Uterus (tissue), 4 donors: Measurements from ENCODE around the gene ZNF391. TPM values are rescaled to one million over a fixed set of nuclear protein-coding genes. Genes with fewer than 3 reads are reported as not detected.
"Not testable (repeated sequence)": the region's sequence is repeated elsewhere in the genome, so short reads cannot be mapped to it uniquely, and the experiment has no call there.

Source experiments
- DNase-seq, 2 donors: peaks; one replicate each; pipeline ENCODE4 v3.0.0-alpha.2; 2019 to 2020
- H3K27ac ChIP-seq, 2 donors: fragments of 200-600 bp; sonication (generic); 1 replicate in 1 of 2; 2 replicates in 1 of 2; pipeline ENCODE4 v1.5.1; 2016 to 2018
- H3K27me3 ChIP-seq, 2 donors: fragments of 200-600 bp; sonication (generic); one replicate each; pipeline ENCODE4 v1.5.1; 2018 to 2019; ENCODE audit warnings: control low read depth in 1 of 2
- H3K36me3 ChIP-seq, 2 donors: fragments of 200-600 bp; sonication (generic); one replicate each; pipeline ENCODE4 v1.5.1; 2019; ENCODE audit warnings: control low read depth in 1 of 2
- H3K4me1 ChIP-seq, 2 donors: fragments of 200-600 bp; sonication (generic); one replicate each; pipeline ENCODE4 v1.5.1; 2018 to 2019; ENCODE audit warnings: control low read depth in 1 of 2
- H3K4me3 ChIP-seq, 2 donors: fragments of 200-600 bp; sonication (generic); 1 replicate in 1 of 2; 2 replicates in 1 of 2; pipeline ENCODE4 v1.5.1; 2018 to 2019; ENCODE audit warnings: mild to moderate bottlenecking in 1 of 2
- H3K9me3 ChIP-seq, 2 donors: fragments of 200-600 bp; sonication (generic); one replicate each; pipeline ENCODE4 v1.5.1; 2019; ENCODE audit warnings: control low read depth in 1 of 2
- POLR2A ChIP-seq, 2 donors: fragments of 450-650 bp; IDR thresholded peaks; one replicate each; pipeline ENCODE4 v1.6.1; 2016; ENCODE audit warnings: antibody characterized with exemption in 2 of 2, mild to moderate bottlenecking in 1 of 2, moderate library complexity in 1 of 2
- intact Hi-C: fragments of 100-400 bp; cut with DNase I; formaldehyde crosslinking; loops from one replicate; pipeline ENCODE4 v1.15.1; 2023; ENCODE audit warnings: low total_unique reads
- total RNA-seq, 4 donors: library from RNA; depleted of rRNA in 3 of 4; stranded (reverse); fragments of >200 nt in 3 of 4; gene quantifications; one replicate each; pipeline versions ENCODE4 v1.1.0 to v1.2.4, GENCODE V29; 2014 to 2023
- TF ChIP-seq, protein P1 (sequence below), 4 experiments: fragments of 200-600 bp in 2 of 4; fragments of 450-650 bp in 2 of 4; sonication (generic) in 2 of 4; IDR thresholded peaks; one replicate each; pipeline ENCODE4 v1.5.1; 2016 to 2019; ENCODE audit warnings: antibody characterized with exemption in 4 of 4, mild to moderate bottlenecking in 2 of 4, moderate library complexity in 1 of 4
- donor health status: DM: yes; HTN: yes; CAD: no.

Gene ZNF391
- total RNA-seq, 4 donors from 2014 or later = 4.6 to 10.1 (median 5.9) TPM; not detected in 1

- intact Hi-C loops = no loop called here
- no peaks in the 10 kb centered on the region for H3K4me1 ChIP-seq
- H3K36me3 ChIP-seq = no peaks in the 10 kb centered on the region
- H3K4me3 ChIP-seq = no peak overlapping the region
- no peaks in the 10 kb centered on the region for H3K27me3 ChIP-seq
- DNase-seq = no peak
- TF ChIP-seq POLR2A (IDR thresholded peaks at IDR 0.05) = no peak
- H3K9me3 ChIP-seq = no peaks in the 10 kb centered on the region
- H3K27ac ChIP-seq = no peak overlapping the region
Measured at GRCh38 chr6:27370391-27370790, 18.2 kb upstream of the ZNF391 start.

- no peaks in the 10 kb centered on the region for H3K4me1 ChIP-seq
- no peaks in the 10 kb centered on the region for H3K27me3 ChIP-seq
- no peaks in the 10 kb centered on the region for H3K9me3 ChIP-seq
- intact Hi-C loops = no loop called here
- DNase-seq = peak; percentile 71
- peak overlapping the region; percentile 56 to 69 for H3K4me3 ChIP-seq
- TF ChIP-seq, protein P1, sequence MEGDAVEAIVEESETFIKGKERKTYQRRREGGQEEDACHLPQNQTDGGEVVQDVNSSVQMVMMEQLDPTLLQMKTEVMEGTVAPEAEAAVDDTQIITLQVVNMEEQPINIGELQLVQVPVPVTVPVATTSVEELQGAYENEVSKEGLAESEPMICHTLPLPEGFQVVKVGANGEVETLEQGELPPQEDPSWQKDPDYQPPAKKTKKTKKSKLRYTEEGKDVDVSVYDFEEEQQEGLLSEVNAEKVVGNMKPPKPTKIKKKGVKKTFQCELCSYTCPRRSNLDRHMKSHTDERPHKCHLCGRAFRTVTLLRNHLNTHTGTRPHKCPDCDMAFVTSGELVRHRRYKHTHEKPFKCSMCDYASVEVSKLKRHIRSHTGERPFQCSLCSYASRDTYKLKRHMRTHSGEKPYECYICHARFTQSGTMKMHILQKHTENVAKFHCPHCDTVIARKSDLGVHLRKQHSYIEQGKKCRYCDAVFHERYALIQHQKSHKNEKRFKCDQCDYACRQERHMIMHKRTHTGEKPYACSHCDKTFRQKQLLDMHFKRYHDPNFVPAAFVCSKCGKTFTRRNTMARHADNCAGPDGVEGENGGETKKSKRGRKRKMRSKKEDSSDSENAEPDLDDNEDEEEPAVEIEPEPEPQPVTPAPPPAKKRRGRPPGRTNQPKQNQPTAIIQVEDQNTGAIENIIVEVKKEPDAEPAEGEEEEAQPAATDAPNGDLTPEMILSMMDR (IDR thresholded peaks at IDR 0.05) = no peak
- no peak for TF ChIP-seq POLR2A (IDR thresholded peaks at IDR 0.05)
- H3K27ac ChIP-seq = peak overlapping the region; percentile 22 to 26
- H3K36me3 ChIP-seq = no peaks in the 10 kb centered on the region
Measured at GRCh38 chr6:27374824-27375612, 13.5 kb upstream of the ZNF391 start.

DNA sequence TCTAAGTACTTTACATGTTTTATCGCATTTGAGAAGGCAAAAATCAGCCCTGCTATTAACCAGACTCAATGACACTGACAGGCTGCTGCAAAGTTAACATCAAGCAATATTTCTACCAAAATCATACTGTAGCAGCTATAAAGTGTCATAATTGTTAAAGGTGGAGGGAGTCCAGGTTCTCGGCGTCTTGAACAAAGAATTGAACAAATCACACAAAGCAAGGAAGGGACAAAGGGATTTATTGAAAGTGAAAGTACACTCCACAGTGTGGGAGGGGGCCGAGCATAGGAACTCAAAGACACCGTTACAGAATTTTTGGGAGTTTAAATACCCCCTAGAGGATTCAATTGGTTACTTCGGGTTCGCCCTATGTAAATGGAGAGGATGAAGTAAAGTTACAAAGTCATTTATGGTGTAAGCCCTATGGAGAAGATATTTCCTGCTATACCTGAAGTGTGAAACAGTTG is 12.9 kb upstream of the ZNF391 start:
- no peaks in the 10 kb centered on the region for H3K27me3 ChIP-seq
- no peaks in the 10 kb centered on the region for H3K36me3 ChIP-seq
- TF ChIP-seq POLR2A (IDR thresholded peaks at IDR 0.05) = no peak
- TF ChIP-seq, protein P1 (IDR thresholded peaks at IDR 0.05) = no peak
- intact Hi-C loops = no loop called here
- H3K4me1 ChIP-seq = no peaks in the 10 kb centered on the region
- H3K27ac ChIP-seq = peak overlapping the region; percentile 9 to 26
- peak overlapping the region; percentile 56 to 69 for H3K4me3 ChIP-seq
- H3K9me3 ChIP-seq = no peaks in the 10 kb centered on the region
- no peak for DNase-seq

GRCh38 chr6:27378406-27378805 is 10.2 kb upstream of the ZNF391 start:
- DNase-seq, H3K27ac ChIP-seq, intact Hi-C loops, H3K9me3 ChIP-seq, H3K27me3 ChIP-seq, H3K36me3 ChIP-seq, H3K4me1 ChIP-seq, H3K4me3 ChIP-seq: not testable (repeated sequence)

DNA sequence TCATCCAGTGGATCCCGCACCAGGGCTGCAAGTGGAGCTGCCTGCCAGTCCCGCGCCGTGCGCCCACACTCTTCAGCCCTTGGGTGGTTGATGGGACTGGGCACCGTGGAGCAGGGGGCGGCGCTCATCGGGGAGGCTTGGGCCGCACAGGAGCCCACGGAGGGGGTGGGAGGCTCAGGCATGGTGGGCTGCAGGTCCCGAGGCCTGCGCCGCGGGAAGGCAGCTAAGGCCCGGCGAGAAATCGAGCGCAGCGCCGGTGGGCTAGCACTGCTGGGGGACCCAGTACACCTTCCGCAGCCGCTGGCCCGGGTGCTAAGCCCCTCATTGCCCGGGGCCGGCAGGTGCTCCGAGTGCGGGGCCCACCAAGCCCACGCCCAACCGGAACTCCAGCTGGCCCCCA is 7.6 kb upstream of the ZNF391 start:
- H3K27ac ChIP-seq, H3K4me3 ChIP-seq, H3K4me1 ChIP-seq, DNase-seq, H3K36me3 ChIP-seq, intact Hi-C loops, H3K9me3 ChIP-seq, H3K27me3 ChIP-seq: not testable (repeated sequence)

DNA sequence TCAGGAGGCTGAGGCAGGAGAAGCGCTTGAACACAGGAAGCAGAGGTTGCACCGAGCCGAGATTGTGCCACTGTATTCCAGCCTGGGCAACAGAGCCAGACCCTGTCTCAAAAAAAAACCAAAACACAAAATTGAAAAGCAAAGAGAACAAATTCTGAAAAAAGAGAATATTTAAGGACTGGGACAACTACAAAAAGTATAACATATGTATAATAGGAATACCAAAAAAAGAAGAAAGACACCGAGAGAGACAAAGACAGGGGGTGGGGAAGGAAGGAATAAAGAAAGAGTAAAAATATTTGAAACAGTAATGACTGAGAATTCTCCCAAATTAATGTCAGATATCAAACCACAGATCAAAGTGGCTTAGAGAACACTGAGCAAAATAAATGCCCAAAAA is 5.5 kb upstream of the ZNF391 start:
- H3K4me1 ChIP-seq = peaks cover 0 to 5% of the 10 kb centered on the region in 2 donors
- TF ChIP-seq, protein P1 (IDR thresholded peaks at IDR 0.05) = no peak
- TF ChIP-seq POLR2A (IDR thresholded peaks at IDR 0.05) = no peak
- no peaks in the 10 kb centered on the region for H3K27me3 ChIP-seq
- no peak overlapping the region for H3K27ac ChIP-seq
- no peaks in the 10 kb centered on the region for H3K36me3 ChIP-seq
- H3K4me3 ChIP-seq = no peak overlapping the region
- peaks cover 0 to 3% of the 10 kb centered on the region in 2 donors for H3K9me3 ChIP-seq
- DNase-seq = no peak
- intact Hi-C loops = no loop called here
